ENCODE results near the gene SLC25A13.
"Not testable (repeated sequence)": the region's sequence is repeated elsewhere in the genome, so short reads cannot be mapped to it uniquely, and the experiment has no call there.

Gene SLC25A13, protein sequence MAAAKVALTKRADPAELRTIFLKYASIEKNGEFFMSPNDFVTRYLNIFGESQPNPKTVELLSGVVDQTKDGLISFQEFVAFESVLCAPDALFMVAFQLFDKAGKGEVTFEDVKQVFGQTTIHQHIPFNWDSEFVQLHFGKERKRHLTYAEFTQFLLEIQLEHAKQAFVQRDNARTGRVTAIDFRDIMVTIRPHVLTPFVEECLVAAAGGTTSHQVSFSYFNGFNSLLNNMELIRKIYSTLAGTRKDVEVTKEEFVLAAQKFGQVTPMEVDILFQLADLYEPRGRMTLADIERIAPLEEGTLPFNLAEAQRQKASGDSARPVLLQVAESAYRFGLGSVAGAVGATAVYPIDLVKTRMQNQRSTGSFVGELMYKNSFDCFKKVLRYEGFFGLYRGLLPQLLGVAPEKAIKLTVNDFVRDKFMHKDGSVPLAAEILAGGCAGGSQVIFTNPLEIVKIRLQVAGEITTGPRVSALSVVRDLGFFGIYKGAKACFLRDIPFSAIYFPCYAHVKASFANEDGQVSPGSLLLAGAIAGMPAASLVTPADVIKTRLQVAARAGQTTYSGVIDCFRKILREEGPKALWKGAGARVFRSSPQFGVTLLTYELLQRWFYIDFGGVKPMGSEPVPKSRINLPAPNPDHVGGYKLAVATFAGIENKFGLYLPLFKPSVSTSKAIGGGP

DNA sequence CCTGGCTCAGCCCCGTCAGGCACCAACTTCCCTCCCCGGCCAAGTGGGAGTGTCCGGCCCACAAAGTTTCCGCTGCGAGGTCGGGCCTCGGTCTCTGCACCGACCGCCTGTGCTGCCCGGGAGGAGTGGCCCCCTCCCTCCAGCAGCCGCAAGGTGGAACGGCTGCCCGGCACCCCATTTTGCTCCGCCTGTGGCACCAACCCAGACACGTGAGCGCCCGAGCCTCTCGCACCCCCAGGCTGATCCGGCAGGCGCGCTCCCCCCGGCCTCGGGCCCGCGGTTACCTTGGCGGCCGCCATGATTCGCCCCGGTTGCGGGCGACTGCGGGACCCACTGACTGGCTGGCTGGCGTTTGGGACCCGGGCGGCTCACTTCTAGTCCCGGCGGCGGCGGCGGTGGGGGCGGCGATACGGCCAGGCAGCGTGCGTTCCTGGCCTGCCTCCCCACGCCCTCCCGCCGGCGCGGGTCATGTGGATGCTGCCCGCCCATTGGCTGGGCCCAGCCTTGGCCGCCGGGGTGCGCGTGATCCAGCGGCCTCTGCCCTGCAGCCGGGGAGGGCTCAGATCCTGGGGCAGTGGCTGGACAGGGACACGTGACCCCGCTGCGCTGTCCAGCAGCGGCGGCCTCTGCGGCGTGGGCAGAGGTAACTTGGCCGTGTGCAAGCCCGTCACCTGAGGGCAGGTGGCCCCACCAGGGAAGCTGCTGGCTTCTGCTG lies at the start of gene SLC25A13:
SLC25A13 (minus strand) TSS at position 441 of the 715 bp plus-strand sequence; CDS start at position 299, 142 bp downstream.
- peak; percentile 66 for DNase-seq (ENCODE audit: low read depth)

DNA sequence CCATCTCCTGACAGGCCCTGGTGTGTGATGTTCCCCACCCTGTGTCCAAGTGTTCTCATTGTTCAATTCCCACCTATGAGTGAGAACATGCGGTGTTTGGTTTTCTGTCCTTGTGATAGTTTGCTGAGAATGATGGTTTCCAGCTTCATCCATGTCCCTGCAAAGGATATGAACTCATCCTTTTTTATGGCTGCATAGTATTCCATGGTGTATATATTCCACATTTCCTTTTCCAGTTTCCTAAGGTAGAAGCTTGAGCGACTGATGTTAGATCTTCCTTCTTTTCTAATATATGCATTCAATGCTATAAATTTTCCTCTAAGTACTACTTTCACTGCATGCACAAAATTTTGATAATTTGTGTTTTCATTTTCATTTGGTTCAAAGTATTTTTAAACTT lies 44.0 kb upstream of the SLC25A13 start:
- DNase-seq (ENCODE audit: low read depth) = not testable (repeated sequence)

DNA sequence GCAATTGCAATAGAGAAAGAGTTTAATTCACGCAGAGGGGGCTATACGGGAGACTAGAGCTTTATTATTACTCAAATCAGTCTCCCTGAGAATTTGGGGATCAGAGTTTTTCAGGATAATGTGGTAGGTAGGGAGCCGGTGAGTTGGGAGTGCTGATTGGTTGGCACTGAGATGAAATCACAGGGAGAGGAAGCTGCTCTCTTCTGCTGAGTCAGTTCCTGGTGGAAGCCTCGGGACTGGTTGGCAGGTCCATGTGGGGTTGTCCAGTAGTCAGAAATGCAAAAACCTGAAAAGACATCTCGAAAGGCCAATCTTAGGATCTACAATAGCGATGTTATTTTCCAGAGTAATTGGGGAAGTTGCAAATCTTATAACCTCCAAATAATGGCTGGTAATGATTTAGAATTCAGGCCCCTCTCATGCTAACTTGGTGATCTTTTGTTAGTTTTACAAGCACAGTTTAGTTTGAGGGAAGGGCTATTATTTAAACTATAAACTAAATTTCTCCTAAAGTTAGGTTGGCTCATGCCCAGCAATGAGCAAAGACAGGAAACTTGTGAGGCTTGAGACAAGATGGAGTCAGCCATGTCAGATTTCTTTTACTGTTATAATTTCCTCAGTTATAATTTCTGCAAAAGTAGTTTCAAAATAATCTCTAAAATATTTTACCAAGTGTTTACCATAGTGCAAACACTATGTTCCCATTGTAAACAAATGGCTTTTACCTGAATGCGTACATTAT lies 39.4 kb upstream of the SLC25A13 start:
- no peak for DNase-seq (ENCODE audit: low read depth)

DNA sequence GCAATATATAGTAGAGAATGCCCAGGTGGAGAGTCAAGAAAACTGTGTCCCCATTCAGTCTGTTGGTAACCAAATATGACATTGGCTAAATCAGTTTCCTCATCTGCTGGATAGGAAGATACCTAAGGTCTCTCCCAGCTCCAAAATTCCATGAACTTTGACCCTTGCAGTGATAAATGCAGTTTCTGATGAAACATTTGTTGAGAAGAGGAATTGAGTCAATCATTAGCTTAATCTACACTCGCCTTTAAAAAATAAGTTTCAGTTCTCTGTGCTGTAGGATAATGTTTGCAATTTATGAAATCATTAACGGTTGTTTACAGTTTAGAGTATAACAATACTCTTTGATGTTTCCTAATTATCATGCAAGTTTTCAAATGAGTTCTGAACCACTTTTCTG lies 38.0 kb upstream of the SLC25A13 start:
- DNase-seq (ENCODE audit: low read depth) = no peak

DNA sequence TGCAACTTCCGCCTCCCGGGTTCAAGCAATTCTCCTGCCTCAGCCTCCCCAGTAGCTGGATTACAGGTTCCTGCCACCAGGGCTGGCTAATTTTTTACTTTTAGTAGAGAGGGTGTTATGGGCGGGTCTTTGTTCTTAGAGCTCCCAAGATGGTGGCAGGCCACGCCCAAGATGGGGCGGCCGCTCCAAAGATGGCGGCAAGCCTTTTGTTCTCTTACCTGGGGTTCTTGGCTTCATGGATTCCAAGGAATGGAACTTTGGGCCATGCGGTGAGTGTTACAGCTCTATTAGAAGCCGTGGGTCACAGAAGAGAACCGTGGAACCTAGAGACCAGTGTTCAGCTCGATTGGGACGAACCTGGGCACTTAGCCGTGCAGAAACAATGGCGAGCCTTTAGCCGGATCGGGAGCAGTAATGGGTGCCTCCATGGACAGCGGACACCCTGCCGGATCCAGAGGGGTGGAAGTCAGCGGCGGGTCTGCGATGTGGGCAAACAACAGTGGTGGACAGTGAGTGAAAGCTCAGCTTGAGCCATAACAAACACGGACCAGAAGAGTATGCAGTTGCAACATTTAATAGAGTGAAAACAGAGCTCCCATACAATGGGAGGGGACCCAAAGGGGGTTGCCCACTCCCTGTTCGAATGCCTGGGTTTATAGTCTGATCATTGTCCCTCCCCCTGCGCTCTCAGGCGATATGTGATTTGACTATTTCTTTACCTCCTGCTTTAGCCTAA lies 36.5 kb upstream of the SLC25A13 start:
- DNase-seq (ENCODE audit: low read depth) = not testable (repeated sequence)

DNA sequence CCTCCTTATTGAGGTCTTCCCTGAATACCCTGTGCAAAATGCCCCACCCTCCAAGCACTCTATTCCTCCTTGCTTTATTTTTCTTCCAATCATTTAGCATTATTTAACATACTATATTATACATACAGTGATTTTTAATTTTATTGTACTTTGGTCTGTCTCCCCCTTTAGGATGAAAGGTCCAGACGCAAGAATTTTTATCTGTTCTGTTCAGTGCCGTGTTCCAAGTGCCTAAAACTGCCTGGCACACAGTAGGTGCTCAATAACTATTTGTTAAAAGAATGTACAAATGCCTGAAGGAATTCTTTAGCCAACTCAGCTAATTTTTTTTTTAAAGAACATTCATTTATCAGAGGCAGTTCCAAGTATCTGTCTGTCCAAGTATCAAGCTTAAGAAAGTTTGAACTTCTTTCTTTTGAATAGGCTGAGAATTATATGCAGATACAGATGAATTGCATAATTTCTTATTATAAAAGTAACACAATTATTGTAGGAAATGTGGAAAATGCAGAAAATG lies 34.1 kb upstream of the SLC25A13 start:
- DNase-seq (ENCODE audit: low read depth) = no peak

DNA sequence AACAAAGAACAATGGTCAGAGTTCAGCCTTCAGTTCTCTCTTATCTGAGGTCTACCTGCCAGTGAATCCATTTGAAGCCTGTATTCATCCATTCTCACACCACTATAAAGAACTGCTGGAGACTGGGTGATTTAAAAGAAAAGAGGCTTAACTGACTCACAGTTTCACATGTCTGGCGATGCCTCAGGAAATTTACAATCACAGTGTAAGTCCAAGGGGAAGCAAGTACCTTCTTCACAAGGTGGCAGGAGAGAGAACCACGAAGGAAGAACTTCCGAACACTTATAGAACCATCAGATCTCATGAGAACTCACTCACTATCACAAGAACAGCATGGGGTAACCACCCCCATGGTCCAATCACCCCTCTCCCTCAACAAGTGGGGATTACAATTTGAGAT lies 33.0 kb upstream of the SLC25A13 start:
- DNase-seq (ENCODE audit: low read depth) = no peak

DNA sequence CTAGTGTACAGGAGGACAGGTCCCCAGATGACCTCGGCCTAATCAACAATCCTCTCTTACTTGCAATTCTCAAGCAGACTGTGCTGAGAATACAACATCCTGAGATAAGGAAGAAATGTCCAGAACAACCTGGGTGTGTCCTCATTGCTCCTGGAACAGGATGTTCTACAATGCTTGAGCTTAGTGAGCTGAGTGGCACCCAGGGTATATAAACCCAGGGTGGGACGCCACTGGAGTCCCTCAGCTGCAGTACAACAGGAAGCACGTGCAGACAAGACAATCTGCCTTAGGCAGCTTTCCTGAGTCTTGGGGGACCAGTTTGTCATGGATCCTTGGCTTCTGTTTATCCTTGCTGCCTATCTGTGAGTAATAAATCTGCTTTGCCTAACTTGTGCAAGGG lies 27.7 kb upstream of the SLC25A13 start:
- no peak for DNase-seq (ENCODE audit: low read depth)

DNA sequence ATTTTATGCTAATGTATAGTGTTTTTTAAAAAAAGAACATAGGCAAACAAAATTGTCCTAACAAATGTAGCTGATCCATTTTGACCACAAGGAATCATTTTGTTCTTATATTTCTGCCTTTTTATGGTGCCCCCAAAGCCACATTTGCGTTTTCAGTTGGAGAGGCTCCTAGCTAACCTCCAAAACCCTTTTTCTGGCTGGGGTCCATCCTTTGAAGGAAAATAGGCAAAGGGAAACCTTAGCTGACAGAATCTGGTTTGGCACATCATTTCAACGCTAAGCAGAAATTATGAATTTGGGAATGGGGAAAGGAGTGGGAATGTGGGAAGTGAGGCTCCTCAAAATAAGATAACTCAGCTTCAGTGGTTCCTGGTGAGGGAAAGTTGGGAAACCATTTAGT lies 25.6 kb upstream of the SLC25A13 start:
- DNase-seq (ENCODE audit: low read depth) = no peak

DNA sequence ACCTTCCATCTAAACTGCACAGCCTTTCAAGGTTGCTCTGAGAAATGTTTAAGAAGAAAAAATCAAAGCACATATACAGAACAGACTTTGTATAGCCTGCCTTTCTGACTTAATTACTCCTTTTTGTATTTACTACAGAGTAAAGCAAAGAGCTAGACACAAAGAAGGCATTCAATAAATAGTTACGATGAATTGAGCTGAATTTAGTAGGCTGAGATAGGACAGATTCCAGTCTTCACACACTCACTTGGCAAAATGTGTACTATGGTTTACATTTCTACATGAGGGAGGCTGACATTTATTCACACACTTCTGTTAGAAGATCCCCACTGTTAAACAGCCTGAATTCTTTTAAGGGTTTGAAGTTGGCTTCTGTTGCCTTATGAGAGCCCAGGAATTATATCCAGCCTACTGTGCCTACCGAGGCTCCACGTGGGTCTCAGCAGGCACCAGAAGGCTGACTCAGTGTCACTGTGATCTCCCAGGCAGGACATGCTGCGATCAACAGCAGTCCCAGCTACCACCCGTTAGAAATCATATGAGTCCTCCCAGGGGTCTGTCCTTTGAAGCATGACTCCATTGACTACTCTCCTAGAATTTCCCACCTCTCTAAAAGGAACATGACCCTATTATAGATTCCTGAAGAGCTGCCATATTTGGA lies 24.5 kb upstream of the SLC25A13 start:
- no peak for DNase-seq (ENCODE audit: low read depth)

DNA sequence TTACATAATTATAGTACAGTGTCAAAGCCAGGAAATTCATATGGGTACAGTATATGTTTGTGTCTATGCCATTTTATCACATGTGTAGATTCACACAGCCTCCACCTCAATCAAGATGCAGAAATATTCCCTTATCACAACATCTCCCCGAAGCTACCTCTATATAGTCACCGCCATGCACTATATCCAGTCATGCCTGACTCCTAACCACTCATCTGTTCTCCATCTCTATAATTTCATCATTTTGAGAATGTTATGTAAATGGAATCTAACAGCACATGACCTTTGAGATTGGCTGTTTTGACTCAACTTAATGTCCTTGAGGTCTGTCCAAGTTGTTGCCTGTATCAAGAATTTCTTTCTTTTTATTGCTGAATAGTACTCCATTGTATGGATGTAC lies 22.3 kb upstream of the SLC25A13 start:
- DNase-seq (ENCODE audit: low read depth) = no peak

DNA sequence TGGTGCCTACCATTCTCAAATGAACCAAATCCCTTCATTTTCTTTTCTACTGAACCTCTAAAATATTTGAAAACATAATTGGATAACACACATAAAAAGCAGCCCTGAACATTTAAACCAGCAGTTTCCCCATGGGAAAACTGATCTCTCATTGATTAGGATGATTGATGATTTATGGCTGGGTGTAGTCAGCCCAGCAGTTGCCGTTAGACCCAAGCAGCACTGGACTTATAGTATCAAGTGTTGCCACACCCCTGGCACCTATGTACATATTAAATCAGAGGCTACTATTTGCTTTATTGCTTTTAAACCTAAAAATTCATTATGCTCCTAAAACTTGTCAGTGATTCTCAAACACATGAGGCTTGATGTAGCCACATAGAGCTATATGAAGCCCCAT lies 20.2 kb upstream of the SLC25A13 start:
- DNase-seq (ENCODE audit: low read depth) = no peak

DNA sequence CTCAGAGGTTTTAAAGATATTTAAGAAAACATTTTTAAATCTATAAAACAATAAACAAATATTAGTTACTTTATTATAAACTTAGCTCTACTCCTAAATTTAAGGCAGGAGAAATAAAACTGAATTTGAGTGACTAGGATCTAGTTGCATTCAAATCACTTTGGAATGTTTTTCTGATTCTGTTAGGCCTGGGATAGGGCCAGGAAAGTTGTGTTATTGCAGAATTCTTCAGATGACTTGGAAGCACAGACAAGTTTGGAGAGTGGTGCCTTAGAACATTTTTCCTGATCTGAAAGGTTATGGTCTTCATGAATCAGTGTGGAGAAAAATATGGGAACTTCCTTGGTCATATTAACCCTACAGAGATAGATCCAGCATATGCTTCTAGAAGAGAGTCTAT lies 15.6 kb upstream of the SLC25A13 start:
- DNase-seq (ENCODE audit: low read depth) = no peak

DNA sequence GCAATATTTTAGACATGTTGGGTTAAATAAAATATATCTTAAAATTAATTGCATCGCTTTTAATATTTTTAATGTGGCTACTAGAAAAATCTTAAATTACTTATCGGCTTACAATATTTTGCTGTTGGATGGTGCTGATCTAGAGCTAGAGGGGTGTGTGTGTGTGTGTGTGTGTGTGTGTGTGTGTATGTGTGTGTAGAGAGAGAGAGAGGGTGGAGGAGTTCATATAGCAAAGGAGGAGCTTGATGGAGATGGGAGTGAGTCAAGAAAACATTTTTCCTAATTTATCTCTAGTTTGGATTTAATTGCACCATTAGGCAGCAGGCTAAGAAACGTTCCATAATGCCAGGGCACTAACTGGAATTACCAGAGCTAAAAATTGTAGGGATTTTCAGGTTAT lies 10.4 kb upstream of the SLC25A13 start:
- no peak for DNase-seq (ENCODE audit: low read depth)

DNA sequence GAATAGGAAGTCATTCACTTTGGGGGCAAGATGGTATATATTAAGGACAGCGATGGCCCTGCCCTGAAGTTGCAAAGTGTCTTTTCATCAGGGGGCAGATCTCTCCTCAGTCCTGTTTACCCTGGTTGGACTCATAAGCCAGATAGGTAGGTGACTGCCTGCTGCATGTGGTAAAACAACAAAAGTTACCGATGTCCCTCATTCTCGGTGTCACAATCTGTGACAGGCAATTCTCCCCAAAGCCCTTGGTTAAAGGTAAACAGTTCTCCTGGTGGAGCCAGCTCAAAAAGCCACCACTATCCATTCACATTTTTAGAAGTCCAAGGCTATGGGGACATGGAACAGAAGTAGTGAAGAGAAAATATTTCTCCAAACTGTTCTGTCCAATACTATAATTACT lies 9.9 kb upstream of the SLC25A13 start:
- DNase-seq (ENCODE audit: low read depth) = no peak

DNA sequence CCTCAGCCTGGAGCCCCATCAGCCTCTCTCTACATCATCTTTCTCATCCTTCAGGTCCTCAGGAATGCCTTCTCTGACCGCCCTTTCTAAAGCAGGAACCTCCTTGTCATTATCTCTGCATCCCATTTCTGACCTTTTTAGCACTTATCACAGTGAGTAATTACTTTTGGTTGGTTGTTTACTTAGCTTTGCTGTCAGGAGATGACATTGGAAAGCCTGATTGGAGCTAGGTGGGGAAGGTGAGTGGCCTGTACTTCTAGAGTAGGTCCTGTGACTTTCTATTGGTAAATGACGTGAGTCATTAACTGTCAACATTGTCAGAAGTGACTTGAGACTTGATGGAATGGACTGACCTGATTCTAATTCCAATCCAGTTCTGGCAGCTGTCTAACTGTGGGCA lies 9.3 kb upstream of the SLC25A13 start:
- DNase-seq (ENCODE audit: low read depth) = no peak

DNA sequence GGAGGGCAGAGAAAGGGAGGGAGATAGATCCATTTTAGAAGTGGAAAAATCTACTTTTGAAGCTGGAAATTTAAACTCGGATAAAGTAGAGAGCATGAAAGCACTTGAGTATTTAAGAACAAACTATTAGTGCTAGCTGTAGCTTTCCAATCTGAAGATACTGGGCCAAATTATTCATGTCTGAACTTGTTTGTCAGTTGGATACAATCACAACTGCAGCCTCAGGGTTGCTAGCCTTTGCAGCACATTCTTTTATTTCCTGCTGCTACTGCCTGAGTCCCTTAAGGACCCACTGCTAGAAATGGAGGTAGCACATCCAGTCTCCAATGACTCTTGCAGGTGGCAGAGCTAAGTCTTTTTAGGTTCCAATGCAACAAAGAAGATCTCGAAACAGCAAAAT lies 8.3 kb upstream of the SLC25A13 start:
- DNase-seq (ENCODE audit: low read depth) = no peak

DNA sequence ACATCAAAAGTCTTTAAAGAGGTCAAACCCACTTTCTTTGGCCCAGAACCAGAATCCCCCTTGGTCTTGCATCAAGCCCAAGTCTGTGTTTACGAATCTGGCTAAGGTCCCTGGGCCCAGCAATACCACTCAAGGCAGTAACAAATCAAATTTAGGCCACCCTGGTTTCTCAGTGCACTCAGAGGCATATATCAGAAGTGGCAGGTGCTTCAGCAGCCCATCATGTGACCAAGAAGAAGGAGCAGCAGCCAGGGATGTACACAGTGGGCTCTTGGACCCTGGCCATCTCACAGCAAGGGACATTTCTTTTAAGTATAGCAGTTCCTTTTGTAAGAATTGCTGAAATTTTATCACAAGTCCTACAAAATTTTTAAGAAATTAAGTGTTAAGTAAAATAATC lies 7.3 kb upstream of the SLC25A13 start:
- DNase-seq (ENCODE audit: low read depth) = no peak

DNA sequence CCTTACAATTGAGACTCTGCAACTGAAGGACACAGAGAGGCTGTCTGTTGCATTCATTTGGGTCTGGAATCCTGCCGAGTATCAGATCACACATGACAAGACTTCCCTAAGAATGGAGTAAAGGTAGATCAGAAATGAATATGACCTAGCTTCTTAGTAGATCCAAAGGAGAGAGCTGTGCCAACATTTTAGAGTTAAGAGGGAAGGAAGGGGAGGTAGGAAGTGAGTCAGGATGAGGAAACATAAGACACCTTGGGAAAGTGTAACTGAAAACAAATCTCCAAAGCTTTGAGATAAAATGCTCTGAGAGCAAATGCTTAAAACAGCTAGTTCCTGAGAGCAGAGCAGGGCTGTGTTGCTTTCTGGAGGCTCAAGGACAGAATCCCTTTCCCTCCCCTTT lies 6.1 kb upstream of the SLC25A13 start:
- no peak for DNase-seq (ENCODE audit: low read depth)

DNA sequence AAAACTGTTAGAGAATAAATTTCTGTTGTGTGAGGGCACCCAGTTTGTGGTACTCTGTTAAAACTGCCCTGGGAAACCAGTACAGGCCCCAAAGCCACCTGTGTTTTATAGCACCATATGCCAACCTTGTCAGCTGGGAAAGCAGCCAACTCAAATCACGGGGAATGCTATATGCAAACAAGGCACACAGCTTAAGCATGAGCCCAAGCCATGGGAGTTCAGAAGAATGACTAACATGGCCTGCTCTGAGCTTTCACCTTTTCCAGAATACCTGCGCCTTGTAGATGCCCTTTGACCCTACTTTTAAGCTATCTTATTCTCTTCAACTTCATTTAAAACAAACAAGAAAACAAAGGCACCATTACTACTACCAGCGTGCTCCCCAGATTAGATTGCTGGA lies 5.5 kb upstream of the SLC25A13 start:
- DNase-seq (ENCODE audit: low read depth) = no peak

DNA sequence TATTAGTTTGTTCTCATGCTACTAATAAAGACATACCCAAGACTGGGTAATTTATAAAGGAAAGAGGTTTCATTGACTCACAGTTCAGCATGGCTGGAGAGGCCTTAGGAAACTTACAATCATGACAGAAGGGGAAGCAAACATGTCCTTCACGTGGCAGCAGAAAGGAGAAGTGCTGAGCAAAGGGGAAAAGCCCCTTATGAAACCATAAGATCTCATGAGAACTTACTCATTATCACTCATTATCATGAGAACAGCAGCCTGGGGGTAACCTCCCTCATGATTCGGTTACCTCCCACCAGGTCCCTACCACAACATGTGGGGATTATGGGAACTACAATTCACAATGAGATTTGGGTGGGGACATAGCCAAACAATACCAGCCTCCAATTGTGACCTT lies 4.9 kb upstream of the SLC25A13 start:
- not testable (repeated sequence) for DNase-seq (ENCODE audit: low read depth)
